Mucosa of stomach (tissue), 1 donor: ENCODE data around the gene AKR1A1.

Source experiments
- H3K27me3 ChIP-seq: one replicate; pipeline ENCODE4 v1.7.0; 2013; ENCODE audit warnings: mild to moderate bottlenecking, low read length; ENCODE audit not compliant: control insufficient read depth, insufficient read depth
- H3K36me3 ChIP-seq: one replicate; pipeline ENCODE4 v1.7.0; 2013; ENCODE audit warnings: low read length; ENCODE audit not compliant: control insufficient read depth, insufficient read depth
- H3K4me1 ChIP-seq: one replicate; pipeline ENCODE4 v1.7.0; 2013; ENCODE audit warnings: mild to moderate bottlenecking, low read length; ENCODE audit not compliant: control insufficient read depth, insufficient read depth
- H3K4me3 ChIP-seq: one replicate; pipeline ENCODE4 v1.7.0; 2013; ENCODE audit warnings: low read length
- H3K9ac ChIP-seq: one replicate; pipeline ENCODE4 v1.7.0; 2013; ENCODE audit warnings: mild to moderate bottlenecking, low read length, moderate library complexity
- H3K9me3 ChIP-seq: one replicate; pipeline ENCODE4 v1.7.0; 2013; ENCODE audit warnings: mild to moderate bottlenecking, low read length, moderate library complexity; ENCODE audit not compliant: control insufficient read depth
- donor health status: Pancreatic carcinoma.

The AKR1A1 gene

DNA sequence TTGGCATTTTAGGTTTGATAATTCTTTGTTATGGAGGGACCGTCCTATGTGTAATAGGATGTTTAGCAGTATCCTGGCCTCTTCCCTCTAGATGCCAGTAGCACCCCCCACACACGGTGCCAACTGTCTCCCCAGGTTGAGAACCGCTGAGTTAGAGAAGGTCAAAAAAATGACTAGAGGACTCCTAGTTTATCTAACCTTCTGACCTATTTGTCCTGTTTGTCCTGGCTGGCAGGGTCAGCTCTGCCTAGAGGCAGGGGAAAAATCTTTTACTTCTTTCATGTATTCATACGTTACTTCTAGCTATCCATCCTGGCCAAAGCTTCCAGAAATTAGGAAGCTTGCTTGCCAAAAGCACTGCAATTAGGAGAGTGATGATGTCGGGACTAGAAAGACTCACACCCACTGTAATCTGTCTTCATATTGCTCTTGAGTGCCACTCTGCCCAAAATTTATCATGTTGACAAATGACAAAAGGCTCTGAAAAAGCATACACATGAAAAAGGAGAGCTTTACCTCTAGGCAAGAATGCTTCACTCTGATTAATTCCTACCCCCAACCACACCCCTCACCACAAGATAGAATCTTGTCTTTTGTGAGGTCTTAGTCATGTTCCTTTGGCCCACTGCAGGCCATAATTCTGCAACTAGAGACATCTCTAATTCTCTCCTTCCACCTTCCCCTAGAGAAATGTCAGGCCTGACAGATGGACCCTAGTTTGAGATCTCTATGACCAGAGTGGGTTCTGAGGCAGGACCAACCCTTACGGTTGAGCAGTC is 14.4 kb upstream of the AKR1A1 start:
- H3K36me3 ChIP-seq, result no peaks in the 10 kb centered on the region
- H3K9me3 ChIP-seq, result no peaks in the 10 kb centered on the region
- no peak overlapping the region for H3K9ac ChIP-seq
- H3K27me3 ChIP-seq, result no peaks in the 10 kb centered on the region
- no peak overlapping the region for H3K4me3 ChIP-seq
- H3K4me1 ChIP-seq, result no peaks in the 10 kb centered on the region

DNA sequence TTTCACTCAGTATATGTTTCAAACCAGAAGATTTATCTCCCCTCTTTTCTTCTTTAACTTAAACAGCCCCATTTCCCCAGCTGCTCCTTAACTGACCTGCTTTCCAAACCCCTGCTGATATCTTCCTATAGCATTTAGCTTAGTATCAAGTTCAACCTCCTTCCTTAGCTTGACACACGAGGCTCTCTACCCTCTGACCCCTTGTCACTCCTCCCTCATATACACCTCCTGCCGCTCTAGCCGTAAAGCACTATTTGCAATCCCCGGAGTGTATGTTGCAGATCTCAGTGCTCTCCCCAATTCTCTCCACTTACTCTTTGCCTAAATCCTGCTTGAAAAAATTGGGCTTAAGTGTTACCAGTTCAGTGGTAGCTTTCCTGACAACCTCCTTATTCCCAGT is 13.7 kb upstream of the AKR1A1 start:
- H3K9ac ChIP-seq, result no peak overlapping the region
- H3K9me3 ChIP-seq, result no peaks in the 10 kb centered on the region
- no peaks in the 10 kb centered on the region for H3K36me3 ChIP-seq
- no peak overlapping the region for H3K4me3 ChIP-seq
- H3K4me1 ChIP-seq, result peaks cover 3% of the 10 kb centered on the region
- no peaks in the 10 kb centered on the region for H3K27me3 ChIP-seq

DNA sequence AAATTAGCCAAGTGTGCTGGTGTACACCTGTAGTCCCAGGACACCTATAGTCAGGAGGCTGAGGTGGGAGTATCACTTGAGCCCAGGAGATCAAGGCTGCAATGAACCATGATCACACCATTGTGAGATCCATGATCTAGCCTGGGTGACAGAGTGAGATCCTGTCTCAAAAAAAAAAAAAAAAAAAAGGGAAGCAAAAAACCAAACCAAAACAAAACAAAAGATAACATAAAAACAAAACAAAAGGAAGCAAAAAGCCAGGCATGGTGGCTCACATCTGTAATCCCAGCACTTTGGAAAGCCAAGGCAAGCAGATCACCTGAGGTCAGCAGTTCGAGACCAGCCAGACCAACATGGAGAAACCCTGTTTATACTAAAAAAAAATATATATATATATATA is 9.4 kb upstream of the AKR1A1 start:
- Histone ChIP-seq H3K4me1 (peaks cover 29% of the 10 kb centered on the region), H3K9me3 (no peaks in the 10 kb centered on the region), H3K27me3 (no peaks in the 10 kb centered on the region), H3K36me3 (no peaks in the 10 kb centered on the region), H3K9ac (no peak overlapping the region), H3K4me3 (no peak overlapping the region)

DNA sequence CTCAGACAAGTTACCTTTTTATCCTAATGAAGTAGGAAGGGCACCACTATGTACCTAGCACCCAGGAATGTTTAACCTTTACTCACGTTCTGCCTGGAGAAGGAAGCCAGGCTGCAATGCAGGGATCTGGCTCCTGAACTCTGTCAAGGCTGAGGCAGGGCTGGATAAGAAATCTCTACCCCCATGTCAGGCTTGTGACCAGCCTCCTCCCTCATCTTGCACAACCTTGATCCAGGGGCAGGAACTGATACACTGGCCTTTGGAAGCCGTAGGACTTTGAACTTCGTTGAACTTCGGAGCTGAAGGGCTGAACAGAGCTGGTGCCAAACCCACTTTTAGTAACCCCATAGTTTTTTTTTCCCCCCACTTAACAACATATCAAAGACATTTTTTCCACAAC is 8.0 kb upstream of the AKR1A1 start:
- no peak overlapping the region for H3K9ac ChIP-seq
- H3K36me3 ChIP-seq, result no peaks in the 10 kb centered on the region
- no peak overlapping the region for H3K4me3 ChIP-seq
- no peaks in the 10 kb centered on the region for H3K27me3 ChIP-seq
- H3K9me3 ChIP-seq, result no peaks in the 10 kb centered on the region
- peaks cover 29% of the 10 kb centered on the region for H3K4me1 ChIP-seq

DNA sequence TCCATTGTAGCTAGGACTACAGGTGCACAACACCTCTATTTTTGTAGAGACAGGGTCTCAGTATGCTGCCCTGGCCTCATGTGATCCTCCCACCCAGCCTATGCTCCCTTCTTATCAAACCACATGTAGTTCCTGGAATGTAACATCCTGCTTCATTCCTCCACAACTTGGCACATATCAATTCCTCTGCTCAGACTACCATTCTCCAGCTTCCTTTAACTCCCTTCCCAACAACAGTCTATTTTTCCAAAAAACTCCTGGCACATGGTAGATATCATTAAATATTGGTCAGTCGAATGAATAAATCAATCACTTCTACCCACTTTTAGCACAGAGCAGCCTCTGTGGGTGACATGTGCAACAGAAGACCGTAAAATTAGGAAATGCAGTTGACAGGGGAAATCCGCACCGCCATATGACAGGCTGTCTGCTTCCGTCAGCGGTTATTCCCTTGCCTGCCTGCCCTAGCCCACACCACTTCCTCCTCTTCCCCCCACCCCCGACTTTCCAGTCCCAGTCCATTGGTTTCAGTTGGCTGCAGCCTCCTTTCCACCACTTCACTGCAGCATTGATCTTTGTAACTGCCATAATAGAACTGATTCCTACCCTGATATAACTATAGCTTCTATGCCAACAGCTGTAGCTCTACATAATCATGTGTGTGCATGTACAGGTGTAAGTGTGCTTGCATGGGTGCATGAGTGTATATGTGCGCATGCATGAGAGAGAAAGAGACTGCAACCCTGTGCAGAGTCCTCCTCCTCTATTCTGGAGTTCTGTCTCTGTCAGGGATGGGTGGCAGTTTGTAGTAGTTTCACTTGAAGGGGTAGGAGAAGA is 6.8 kb upstream of the AKR1A1 start:
- Histone ChIP-seq H3K36me3 (no peaks in the 10 kb centered on the region), H3K27me3 (no peaks in the 10 kb centered on the region), H3K9ac (no peak overlapping the region), H3K4me3 (no peak overlapping the region), H3K9me3 (no peaks in the 10 kb centered on the region), H3K4me1 (peaks cover 29% of the 10 kb centered on the region)

DNA sequence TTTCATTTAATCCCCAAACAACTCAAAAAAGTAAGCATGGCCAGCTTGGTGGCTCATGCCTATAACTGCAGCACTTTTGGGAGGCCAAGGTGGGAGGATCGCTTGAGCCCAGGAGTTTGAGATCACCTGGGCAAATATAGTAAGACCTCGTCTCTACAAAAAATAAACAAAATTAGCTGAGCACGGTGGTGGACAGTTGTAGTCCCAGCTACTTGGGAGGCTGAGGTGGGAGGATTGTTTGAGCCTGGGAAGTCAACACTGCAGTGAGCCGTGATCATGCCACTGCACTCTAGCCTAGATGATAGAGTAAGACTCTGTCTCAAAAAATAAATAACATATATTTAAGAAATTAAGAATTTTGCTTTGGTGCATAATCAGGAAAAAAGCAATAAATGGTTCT is 6.1 kb upstream of the AKR1A1 start:
- Histone ChIP-seq H3K4me1 (peaks cover 29% of the 10 kb centered on the region), H3K27me3 (no peaks in the 10 kb centered on the region), H3K4me3 (no peak overlapping the region), H3K9me3 (no peaks in the 10 kb centered on the region), H3K9ac (no peak overlapping the region), H3K36me3 (no peaks in the 10 kb centered on the region)

DNA sequence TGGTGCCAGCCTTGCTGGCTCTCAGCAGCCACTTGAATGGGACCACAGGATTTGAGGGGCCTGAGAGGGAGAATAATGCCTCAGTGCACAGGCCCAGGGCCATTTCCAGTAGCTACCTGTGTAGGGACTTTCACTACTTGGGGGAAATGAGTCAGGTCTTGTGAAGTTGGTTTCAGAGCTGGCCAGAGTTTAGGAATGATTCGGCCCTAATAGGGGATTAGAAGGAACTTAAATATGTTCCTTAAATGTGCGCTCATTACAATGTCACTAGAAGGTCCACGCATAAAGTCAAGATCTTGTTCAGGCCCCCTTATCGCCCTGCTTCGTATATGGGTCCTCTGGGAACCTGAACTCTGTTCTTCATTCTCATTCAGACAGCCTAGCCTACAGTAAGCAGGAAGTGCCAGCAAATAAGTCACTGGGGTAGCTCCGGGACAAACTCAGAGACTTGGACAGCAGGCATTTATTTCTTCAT is 5.6 kb upstream of the AKR1A1 start:
- H3K4me3 ChIP-seq, result no peak overlapping the region
- no peaks in the 10 kb centered on the region for H3K36me3 ChIP-seq
- no peak overlapping the region for H3K9ac ChIP-seq
- no peaks in the 10 kb centered on the region for H3K27me3 ChIP-seq
- no peaks in the 10 kb centered on the region for H3K9me3 ChIP-seq
- peaks cover 31% of the 10 kb centered on the region for H3K4me1 ChIP-seq

DNA sequence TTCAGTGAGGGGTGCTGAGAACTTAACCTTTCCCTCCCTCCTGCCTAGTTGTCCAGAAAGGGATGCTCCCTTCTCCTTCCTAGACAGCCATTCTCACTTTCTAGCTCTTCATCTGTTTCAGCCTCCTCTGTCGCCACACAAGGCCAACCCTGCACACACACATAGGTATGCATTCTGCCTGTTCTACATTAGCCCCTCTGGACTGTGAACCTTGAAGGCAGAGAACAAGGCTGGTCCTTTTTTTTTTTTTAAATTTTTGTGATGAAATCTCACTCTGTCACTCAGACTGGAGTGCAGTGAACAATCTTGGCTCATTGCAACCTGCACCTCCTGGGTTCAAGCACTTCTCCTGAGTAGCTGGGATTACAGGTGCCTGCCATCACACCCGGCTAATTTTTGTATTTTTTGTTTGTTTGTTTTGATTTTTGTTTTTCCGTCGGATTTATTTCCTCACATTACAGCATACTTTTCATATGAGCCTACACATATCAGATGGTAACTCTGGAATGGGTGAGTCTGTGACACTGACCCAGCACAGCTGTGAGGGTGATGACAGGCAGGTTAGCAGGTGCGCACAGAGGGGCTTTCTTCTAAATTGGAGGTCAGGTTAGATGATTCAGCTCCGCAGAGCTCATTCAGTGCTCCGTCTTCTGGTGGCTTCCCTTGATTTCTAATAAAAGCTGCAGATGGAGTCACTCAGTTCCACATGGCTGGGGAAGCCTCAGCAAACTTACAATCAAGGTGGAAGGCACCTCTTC is 4.9 kb upstream of the AKR1A1 start:
- Histone ChIP-seq H3K9ac (no peak overlapping the region), H3K27me3 (no peaks in the 10 kb centered on the region), H3K4me3 (no peak overlapping the region), H3K9me3 (no peaks in the 10 kb centered on the region), H3K4me1 (peaks cover 35% of the 10 kb centered on the region), H3K36me3 (no peaks in the 10 kb centered on the region)

DNA sequence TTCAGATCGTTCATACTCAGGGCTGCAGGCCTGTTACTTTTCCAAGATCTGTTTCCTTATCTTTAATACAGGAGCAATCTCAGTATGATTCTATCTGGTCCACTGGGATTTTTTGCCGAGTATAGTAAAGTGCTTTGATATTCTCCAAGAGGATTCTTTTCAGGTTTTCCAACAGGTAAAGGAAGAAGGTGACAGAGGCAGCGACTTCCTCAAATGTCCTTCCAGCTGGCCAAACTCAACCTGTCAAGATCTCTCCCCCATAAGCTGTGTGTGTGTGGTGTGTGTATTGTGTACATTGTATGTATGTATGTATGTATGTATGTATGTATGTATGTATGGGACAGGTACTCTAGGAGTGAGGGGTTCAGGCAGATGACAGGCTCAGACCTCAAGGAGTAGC is 1.1 kb downstream of the AKR1A1 start:
- H3K4me1 ChIP-seq, result peaks cover 28% of the 10 kb centered on the region
- H3K4me3 ChIP-seq, result peak overlapping the region; percentile 83
- H3K36me3 ChIP-seq, result no peaks in the 10 kb centered on the region
- no peaks in the 10 kb centered on the region for H3K9me3 ChIP-seq
- peak overlapping the region; percentile 84 for H3K9ac ChIP-seq
- H3K27me3 ChIP-seq, result no peaks in the 10 kb centered on the region

DNA sequence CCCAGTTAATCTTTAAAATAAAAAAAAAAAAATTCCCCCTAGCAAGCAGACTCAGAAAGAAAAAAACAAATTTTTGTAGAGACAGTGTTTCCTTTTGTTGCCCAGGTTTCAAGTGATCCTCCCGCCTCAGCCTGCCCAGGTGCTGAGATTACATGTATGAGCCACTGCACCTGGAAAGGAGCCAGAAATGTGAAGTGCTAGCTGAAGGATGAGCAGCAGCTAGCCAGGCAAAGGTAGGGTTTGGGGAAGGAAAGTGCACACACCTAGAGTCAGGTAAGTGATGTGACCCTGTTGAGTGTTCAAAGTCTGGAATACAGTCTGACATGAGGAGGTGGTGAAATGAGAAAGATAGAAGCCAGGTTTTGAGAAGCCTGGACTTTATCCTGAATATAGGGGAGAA is 1.7 kb downstream of the AKR1A1 start:
- Histone ChIP-seq H3K27me3 (no peaks in the 10 kb centered on the region), H3K36me3 (no peaks in the 10 kb centered on the region), H3K9ac (peak overlapping the region; percentile 84), H3K4me3 (peak overlapping the region; percentile 83), H3K9me3 (no peaks in the 10 kb centered on the region), H3K4me1 (peaks cover 33% of the 10 kb centered on the region)

DNA sequence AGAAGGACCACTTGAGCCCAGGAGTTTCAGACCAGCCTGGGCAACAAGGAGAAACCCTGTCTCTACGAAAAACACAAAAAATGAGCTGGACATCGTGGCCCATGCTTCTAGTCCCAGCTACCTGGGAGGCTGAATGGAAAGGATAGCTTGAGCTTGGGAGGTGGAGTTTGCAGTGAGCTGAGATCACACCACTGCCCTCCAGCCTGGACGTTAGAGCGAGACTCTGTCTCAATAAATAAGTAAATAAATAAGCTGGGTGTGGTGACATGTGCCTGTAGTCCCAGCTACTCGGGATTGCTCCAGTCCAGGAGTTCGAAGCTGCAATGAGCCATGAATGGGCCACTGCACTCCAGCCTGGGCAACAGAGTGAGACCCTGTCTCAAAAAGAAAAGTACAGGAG is 3.6 kb downstream of the AKR1A1 start:
- no peaks in the 10 kb centered on the region for H3K9me3 ChIP-seq
- H3K9ac ChIP-seq, result no peak overlapping the region
- peaks cover 37% of the 10 kb centered on the region for H3K4me1 ChIP-seq
- no peaks in the 10 kb centered on the region for H3K36me3 ChIP-seq
- H3K27me3 ChIP-seq, result no peaks in the 10 kb centered on the region
- no peak overlapping the region for H3K4me3 ChIP-seq
